Ovary (tissue), 9 donors: ENCODE results near the gene SCARB2. TPM values are rescaled to one million over a fixed set of nuclear protein-coding genes. Genes with fewer than 3 reads are reported as not detected.

Source experiments
- DNase-seq, 5 donors: peaks; one replicate each; pipeline ENCODE4 v3.0.0-alpha.2; 2019 to 2020
- H3K27ac ChIP-seq, 2 donors: fragments of 200-600 bp; one replicate each; pipeline versions ENCODE4 v1.5.1 to v1.8.0; 2019 to 2022
- H3K27me3 ChIP-seq: fragments of 200-600 bp; one replicate; pipeline ENCODE4 v1.8.0; 2022
- H3K36me3 ChIP-seq: fragments of 200-600 bp; sonication (generic); one replicate; pipeline ENCODE4 v1.5.1; 2019
- H3K4me1 ChIP-seq: one replicate; pipeline ENCODE4 v1.8.1; 2013; ENCODE audit warnings: mild to moderate bottlenecking, moderate library complexity; ENCODE audit not compliant: insufficient read depth
- H3K4me3 ChIP-seq: fragments of 200-600 bp; sonication (generic); one replicate; pipeline ENCODE4 v1.5.1; 2017
- H3K9me3 ChIP-seq, 2 donors: fragments of 200-600 bp in 1 of 2; sonication (generic) in 1 of 2; one replicate each; pipeline versions ENCODE4 v1.5.1 to v1.8.1; 2013 to 2019; ENCODE audit warnings: mild to moderate bottlenecking in 1 of 2, moderate library complexity in 1 of 2
- EP300 ChIP-seq: sonication (generic); formaldehyde crosslinking; IDR thresholded peaks from one replicate; pipeline ENCODE4 v1.6.1; 2017; ENCODE audit warnings: antibody characterized with exemption
- POLR2A ChIP-seq: fragments of 450-650 bp; IDR thresholded peaks from one replicate; pipeline ENCODE4 v1.6.1; 2017; ENCODE audit warnings: antibody characterized with exemption, mild to moderate bottlenecking, moderate library complexity
- WGBS, 3 donors: extraction: QIAGEN DNeasy Blood & Tissue Kit in 1 of 3; methylation state at CpG; one replicate each; pipeline versions ENCODE4 v1.1.5 to v1.1.7; 2013 to 2017; 5-methylcytosine and 5-hydroxymethylcytosine counted together
- intact Hi-C, 4 donors: fragments of 100-400 bp; cut with DNase I; formaldehyde crosslinking; loops; one replicate each; pipeline versions ENCODE4 v1.11.0 to v1.15.1; 2022 to 2023
- polyA plus RNA-seq, 2 donors: library from polyadenylated mRNA; stranded (reverse); fragments of 200-250 nt in 1 of 2; fragments of 350-450 nt in 1 of 2; fragmentation: Illumina TruSeq in 1 of 2; extraction: RNeasy Lipid Tissue Mini Kit (QIAGEN cat#74804) in 1 of 2; gene quantifications; one replicate each; pipeline ENCODE4 v1.2.3, GENCODE V29; 2013 to 2014
- total RNA-seq, 7 donors: library from RNA; depleted of rRNA in 2 of 7; stranded (reverse); fragments of >200 nt in 2 of 7; fragmentation: NEBNext Ultra II Directional in 3 of 7; extraction: Animal tissue kit (Norgen Biotek cat#: 25700) in 3 of 7; gene quantifications; one replicate each; pipeline versions ENCODE4 v1.1.0 to v1.2.4, GENCODE V29; 2016 to 2023
- TF ChIP-seq, protein P1 (sequence below), 3 donors: fragments of 450-650 bp in 2 of 3; fragments of 200-600 bp in 1 of 3; IDR thresholded peaks; one replicate each; pipeline versions ENCODE4 v1.5.1 to v1.8.0; 2016 to 2022; ENCODE audit warnings: antibody characterized with exemption in 3 of 3, mild to moderate bottlenecking in 1 of 3
- donor health status: DM: no; HTN: no; CAD: no; lungs with moderate emphysema.
- donor health status: DM: no; HTN: no; CAD: no.
- donor health status: Bipolar disorder and iron deficiency.
- donor health status: DM: yes; HTN: yes; CAD: no.
- donor health status: DM: no; HTN: no; CAD: no.
- donor health status: DM: yes; HTN: yes; CAD: no.

The SCARB2 gene
- total and polyA plus RNA-seq, 9 donors: 83.1 to 239 (median 132) TPM

DNA sequence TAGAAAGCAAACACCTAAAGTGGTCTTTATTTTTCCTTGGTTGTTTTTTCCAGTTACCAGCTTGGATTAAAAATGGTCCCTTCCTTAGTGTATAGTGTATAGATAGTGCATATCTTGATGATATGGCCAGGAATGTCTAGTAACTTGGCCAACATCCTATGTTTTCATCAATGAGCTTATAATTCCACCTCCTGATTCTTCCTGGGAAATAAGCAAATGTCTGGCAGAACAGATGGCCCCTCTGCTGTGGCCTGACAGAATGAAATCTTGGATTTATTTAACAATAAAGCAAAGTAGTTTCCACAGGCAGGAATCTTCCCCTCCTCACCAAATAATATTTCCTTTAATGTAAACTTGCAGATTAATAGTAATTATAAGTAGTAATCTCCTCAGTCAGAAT is 6.1 kb downstream of the SCARB2 start:
- intact Hi-C loops: no loop called here
- H3K9me3 ChIP-seq: no peaks in the 10 kb centered on the region
- H3K27ac ChIP-seq: peak overlapping the region in 1 of 2 donors; percentile 79
- DNase-seq: no peak
- H3K27me3 ChIP-seq: no peaks in the 10 kb centered on the region
- no peak overlapping the region for H3K4me3 ChIP-seq
- TF ChIP-seq, protein P1, sequence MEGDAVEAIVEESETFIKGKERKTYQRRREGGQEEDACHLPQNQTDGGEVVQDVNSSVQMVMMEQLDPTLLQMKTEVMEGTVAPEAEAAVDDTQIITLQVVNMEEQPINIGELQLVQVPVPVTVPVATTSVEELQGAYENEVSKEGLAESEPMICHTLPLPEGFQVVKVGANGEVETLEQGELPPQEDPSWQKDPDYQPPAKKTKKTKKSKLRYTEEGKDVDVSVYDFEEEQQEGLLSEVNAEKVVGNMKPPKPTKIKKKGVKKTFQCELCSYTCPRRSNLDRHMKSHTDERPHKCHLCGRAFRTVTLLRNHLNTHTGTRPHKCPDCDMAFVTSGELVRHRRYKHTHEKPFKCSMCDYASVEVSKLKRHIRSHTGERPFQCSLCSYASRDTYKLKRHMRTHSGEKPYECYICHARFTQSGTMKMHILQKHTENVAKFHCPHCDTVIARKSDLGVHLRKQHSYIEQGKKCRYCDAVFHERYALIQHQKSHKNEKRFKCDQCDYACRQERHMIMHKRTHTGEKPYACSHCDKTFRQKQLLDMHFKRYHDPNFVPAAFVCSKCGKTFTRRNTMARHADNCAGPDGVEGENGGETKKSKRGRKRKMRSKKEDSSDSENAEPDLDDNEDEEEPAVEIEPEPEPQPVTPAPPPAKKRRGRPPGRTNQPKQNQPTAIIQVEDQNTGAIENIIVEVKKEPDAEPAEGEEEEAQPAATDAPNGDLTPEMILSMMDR (IDR thresholded peaks at IDR 0.05): no peak
- TF ChIP-seq POLR2A: no peak
- no peak for TF ChIP-seq EP300
- peaks cover 19% of the 10 kb centered on the region for H3K4me1 ChIP-seq
- no peaks in the 10 kb centered on the region for H3K36me3 ChIP-seq

DNA sequence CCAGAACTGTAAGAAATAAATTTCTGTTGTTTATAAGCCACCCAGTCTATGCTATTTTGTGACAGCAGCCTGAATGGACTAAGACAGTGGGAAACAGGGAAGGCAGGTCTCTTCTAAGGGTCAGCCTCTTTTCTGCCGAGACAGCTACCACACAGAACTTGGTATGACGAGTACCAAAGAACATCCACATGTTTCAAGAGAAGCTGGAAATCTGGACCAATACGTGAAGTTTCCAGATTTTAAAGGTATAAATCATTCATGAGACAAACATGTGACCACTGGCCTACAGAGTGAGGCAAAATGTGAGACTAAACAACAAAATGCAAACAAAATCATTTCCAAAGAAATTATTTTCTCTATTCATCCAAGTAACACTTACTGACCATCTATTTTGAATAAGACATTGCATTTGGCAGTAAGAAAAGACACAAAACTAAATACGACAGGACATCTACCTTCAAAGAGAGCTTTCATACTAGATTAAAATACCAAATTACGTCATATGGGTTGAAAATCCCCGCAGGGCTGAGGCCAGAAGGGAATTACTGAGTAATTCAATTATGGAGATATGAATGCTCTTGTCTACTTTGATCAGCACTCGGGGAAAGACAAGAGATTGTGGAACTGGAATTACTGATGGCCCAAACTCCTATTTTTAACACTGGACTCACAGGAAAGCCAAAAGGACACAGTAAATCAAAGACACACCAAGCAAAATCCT is 7.2 kb downstream of the SCARB2 start:
- no peak overlapping the region for H3K4me3 ChIP-seq
- intact Hi-C loops: no loop called here
- no peak for DNase-seq
- no peaks in the 10 kb centered on the region for H3K27me3 ChIP-seq
- H3K4me1 ChIP-seq: peaks cover 18% of the 10 kb centered on the region
- no peaks in the 10 kb centered on the region for H3K36me3 ChIP-seq
- H3K9me3 ChIP-seq: no peaks in the 10 kb centered on the region
- H3K27ac ChIP-seq: peak overlapping the region; percentile 13 to 79
- WGBS, 3 donors: 10 to 20% (median 18%) methylated on average over 7 of the region's 7 CpGs
- TF ChIP-seq POLR2A: no peak
- TF ChIP-seq, protein P1 (IDR thresholded peaks at IDR 0.05): no peak
- TF ChIP-seq EP300: no peak

DNA sequence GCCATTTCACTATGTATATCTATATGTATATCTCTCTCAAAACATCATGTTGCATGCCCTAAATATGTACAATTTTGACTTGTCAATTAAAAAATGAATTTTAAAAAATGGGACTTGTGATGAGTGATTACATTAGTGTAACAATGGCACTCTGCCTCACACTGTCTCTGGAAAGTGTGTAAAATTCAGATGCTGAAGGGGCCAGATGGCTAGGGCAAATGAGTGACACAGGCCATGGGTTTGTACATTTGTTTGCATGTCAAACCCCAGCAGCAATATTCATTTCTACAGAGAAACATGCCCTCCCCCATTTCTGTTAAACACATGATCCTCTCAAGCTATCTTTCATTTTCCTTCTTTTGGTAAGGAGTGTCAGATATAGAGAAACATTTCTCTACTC is 8.1 kb downstream of the SCARB2 start:
- Histone ChIP-seq H3K4me3 (no peak overlapping the region), H3K27me3 (no peaks in the 10 kb centered on the region), H3K36me3 (no peaks in the 10 kb centered on the region), H3K4me1 (peaks cover 19% of the 10 kb centered on the region), H3K9me3 (no peaks in the 10 kb centered on the region), H3K27ac (peak overlapping the region; percentile 13 to 79)
- no peak for DNase-seq
- TF ChIP-seq EP300 (no peak), POLR2A (no peak)
- TF ChIP-seq, protein P1 (IDR thresholded peaks at IDR 0.05): no peak
- intact Hi-C loops: no loop called here

DNA sequence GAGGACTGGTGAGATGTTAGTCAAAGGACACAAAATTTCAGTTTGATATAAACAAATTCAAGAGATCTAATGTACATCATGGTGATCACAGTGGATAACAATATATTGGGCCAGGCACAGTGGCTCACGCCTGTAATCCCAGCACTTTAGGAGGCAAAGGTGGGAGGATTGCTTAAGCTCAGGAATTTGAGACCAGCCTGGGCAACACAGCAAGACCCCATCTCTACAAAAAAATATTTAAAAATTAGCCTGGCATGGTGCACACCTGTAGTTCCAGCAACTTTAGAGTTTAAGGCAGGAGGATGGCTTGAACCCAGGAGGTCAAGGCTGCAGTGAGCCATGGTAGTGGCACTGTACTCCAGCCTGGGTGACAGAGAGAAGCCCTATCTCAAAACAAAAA is 8.7 kb downstream of the SCARB2 start:
- no peaks in the 10 kb centered on the region for H3K9me3 ChIP-seq
- no peak for DNase-seq
- TF ChIP-seq POLR2A (no peak), EP300 (no peak)
- TF ChIP-seq, protein P1 (IDR thresholded peaks at IDR 0.05): no peak
- intact Hi-C loops: no loop called here
- WGBS, 3 donors: 94 to 97% (median 95%) methylated on average over 1 of the region's 1 CpG
- H3K4me3 ChIP-seq: no peak overlapping the region
- no peak overlapping the region for H3K27ac ChIP-seq
- peaks cover 21% of the 10 kb centered on the region for H3K4me1 ChIP-seq
- no peaks in the 10 kb centered on the region for H3K36me3 ChIP-seq
- H3K27me3 ChIP-seq: no peaks in the 10 kb centered on the region
